ENCODE data around the gene OXLD1.
A peak's percentile ranks its signal among the peaks of the same experiment; 100 is the strongest.

OXLD1 gene

DNA sequence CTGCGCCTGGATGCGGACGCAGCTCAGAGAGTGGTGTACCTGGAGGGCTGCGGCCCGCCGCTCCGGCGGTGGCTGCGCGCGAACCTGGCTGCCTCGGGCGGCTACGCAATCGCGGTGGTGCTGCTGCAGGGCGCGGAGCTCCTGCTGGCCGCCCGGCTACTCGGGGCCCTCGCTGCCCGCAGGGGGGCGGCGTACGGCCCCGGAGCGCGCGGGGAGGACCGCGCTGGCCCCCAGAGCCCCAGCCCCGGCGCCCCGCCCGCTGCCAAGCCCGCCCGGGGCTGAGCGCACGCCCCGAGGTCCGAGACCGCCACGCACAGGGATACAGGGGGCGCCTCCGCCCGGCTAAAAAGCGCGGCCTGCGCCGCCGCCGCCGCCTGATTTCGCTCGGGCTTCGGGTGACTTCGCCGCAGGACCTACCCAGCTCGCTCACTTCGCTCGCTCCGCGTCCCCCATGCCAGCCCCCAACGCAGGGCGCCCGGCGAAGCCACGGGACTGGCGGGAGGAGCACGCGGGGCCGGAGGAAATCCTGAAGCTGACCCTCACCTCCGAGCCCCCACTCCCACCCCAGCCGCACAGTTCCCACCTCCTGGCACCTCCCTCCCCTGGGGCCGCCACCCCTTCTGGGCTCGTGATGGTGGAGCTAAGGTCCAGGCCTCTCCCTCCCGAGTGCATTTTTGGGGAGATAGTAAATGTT lies 18.2 kb downstream of the OXLD1 start:
- TF ChIP-seq CTCF (conservative IDR thresholded peaks at IDR 0.05; ENCODE audit: low read depth, low read length), result no peak
- no peak overlapping the region for H3K4me3 ChIP-seq (ENCODE audit: low read length)
- no peak for DNase-seq (ENCODE audit: low read depth)

DNA sequence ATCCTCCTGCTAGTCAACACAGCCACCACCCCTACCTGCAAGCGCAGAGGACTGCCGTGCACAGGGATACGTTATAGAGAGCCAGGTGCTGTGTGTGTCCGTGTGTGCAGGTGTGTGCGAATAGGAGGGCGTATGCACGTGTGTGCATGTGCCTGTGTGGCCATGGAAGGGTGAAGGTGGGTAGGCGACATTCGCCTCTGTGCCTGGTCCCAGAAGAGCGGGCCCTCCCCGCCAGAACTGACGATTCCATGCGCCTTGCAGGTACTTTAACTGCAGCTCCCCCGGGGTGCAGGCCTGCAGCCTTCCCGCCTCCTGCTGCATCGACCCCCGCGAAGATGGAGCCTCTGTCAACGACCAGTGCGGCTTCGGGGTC lies 18.8 kb downstream of the OXLD1 start:
- H3K4me3 ChIP-seq (ENCODE audit: low read length), result no peak overlapping the region
- no peak for TF ChIP-seq CTCF (conservative IDR thresholded peaks at IDR 0.05; ENCODE audit: low read depth, low read length)
- DNase-seq (ENCODE audit: low read depth), result no peak

GRCh38 chr17:81646869-81647600 lies 19.4 kb downstream of the OXLD1 start:
- TF ChIP-seq CTCF (conservative IDR thresholded peaks at IDR 0.05; ENCODE audit: low read depth, low read length), result no peak
- no peak overlapping the region for H3K4me3 ChIP-seq (ENCODE audit: low read length)
- no peak for DNase-seq (ENCODE audit: low read depth)

DNA sequence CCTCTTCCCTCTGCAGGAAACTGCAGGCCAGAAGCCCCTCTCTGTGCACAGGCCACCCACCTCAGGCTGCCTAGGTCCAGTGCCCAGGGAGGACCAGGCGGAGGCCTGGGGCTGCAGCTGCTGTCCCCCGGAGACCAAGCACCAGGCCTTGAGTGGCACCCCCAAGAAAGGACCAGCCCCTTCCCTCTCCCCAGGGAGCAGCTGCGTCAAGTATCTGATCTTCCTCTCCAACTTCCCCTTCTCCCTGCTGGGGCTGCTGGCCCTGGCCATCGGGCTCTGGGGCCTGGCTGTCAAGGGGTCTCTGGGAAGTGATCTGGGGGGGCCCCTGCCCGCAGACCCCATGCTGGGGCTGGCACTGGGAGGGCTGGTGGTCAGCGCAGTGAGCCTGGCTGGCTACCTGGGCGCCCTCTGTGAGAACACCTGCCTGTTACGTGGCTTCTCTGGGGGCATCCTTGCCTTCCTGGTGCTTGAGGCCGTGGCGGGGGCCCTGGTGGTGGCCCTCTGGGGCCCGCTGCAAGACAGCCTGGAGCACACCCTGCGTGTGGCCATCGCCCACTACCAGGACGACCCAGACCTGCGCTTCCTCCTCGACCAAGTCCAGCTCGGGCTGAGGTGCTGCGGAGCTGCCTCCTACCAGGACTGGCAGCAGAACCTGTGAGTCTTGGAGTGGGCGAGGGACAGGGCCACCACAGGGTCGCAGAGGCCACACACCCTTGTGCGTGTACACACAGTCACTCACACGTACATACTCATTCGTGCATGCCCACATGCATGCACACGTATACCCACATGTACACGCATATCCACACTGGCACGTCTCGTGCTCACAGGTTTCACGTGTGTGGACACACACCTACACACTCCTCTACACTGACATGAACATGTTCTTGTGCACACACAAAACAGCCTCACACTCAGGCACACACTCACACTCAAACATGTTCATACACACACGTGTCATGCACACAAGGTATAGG lies 21.1 kb downstream of the OXLD1 start:
- DNase-seq (ENCODE audit: low read depth), result no peak
- no peak for TF ChIP-seq CTCF (conservative IDR thresholded peaks at IDR 0.05; ENCODE audit: low read depth, low read length)
- H3K4me3 ChIP-seq (ENCODE audit: low read length), result peak overlapping the region; percentile 51

- TF ChIP-seq CTCF (conservative IDR thresholded peaks at IDR 0.05; ENCODE audit: low read depth, low read length), result no peak
- peak overlapping the region; percentile 51 for H3K4me3 ChIP-seq (ENCODE audit: low read length)
- DNase-seq (ENCODE audit: low read depth), result no peak
These were observed 21.9 kb downstream of the OXLD1 start for GRCh38 chr17:81644496-81644895.

- H3K4me3 ChIP-seq (ENCODE audit: low read length), result peak overlapping the region; percentile 65
- DNase-seq (ENCODE audit: low read depth), result peak; percentile 96
- TF ChIP-seq CTCF (conservative IDR thresholded peaks at IDR 0.05; ENCODE audit: low read depth, low read length), result no peak
These were observed 24.4 kb downstream of the OXLD1 start for GRCh38 chr17:81641825-81642489.

Data from retinal pigment epithelial cell (primary cell).